GM19395 (cell line): ENCODE results near the gene SULT1A1.
"Not testable (repeated sequence)": the region's sequence is repeated elsewhere in the genome, so short reads cannot be mapped to it uniquely, and the experiment has no call there.

Experiments
- ATAC-seq: cut with Tn5 transposase; IDR thresholded peaks from one replicate; pipeline ENCODE4 v1.9.1; 2021; ENCODE audit warnings: mild to moderate bottlenecking, moderate library complexity; ENCODE audit not compliant: unreplicated experiment

The SULT1A1 gene

GRCh38 chr16:28592511-28592910, 17.3 kb downstream of the SULT1A1 start:
- no peak for ATAC-seq

GRCh38 chr16:28591355-28591754, 18.5 kb downstream of the SULT1A1 start:
- no peak for ATAC-seq

DNA sequence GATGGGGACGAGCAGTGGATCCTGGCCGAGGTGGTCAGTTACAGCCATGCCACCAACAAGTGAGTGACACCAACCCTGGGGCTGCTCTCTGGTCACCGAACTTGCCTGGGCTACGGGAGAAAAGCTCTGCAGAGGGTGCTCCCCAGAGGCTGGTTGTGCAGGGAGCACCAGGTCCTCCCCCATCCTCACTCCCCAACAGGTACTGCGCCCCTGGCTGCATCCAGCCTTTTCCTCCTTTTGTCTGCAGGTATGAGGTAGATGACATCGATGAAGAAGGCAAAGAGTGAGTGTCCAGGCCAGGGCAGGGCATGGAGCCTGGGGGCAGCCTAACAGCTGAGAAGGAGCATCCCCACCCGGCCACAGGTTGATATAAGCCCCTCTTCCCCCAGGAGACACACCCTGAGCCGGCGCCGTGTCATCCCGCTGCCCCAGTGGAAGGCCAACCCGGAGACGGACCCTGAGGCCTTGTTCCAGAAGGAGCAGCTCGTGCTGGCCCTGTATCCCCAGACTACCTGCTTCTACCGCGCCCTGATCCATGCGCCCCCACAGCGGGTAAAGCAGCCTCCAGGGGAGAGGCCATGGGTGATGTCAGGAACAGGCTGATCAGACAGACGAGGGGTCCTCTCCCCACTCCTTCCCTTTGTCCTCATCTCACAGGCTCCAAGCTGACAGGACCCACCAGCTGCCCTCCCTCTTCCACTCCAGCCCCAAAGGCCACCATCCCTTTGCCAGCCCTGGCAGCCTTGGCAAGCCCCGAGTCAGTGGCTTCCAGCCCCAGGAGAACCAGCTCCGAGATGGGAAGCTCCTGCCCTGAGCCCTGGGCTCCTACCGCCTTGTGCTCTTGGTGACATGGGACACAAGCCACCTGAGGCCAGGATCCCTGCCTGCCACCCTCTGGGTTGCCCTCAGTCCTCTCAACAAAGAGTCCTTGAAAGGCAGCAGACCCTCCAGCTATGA, 19.2 kb downstream of the SULT1A1 start:
- ATAC-seq, result no peak

GRCh38 chr16:28589930-28590329, 19.9 kb downstream of the SULT1A1 start:
- ATAC-seq, result no peak

DNA sequence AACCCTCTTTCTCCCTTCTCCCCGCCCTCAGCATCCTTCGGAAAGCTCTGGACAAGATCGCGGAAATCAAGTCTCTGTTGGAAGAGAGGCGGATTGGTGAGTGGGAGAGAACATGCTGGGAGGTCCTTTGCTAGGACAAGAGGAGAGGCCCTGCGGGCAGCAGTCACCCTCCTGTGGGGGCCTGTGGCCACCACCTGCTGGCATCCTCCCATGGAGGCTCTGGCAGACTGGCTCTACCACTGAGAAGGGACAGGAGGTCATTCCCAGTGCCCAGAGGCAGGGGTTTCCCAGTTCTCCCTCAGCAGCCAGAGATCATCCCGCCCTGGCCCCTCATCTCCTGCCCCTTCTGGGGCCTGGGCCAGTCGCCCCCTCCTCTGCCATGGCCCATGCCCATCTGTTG, 20.8 kb downstream of the SULT1A1 start:
- ATAC-seq, result no peak

DNA sequence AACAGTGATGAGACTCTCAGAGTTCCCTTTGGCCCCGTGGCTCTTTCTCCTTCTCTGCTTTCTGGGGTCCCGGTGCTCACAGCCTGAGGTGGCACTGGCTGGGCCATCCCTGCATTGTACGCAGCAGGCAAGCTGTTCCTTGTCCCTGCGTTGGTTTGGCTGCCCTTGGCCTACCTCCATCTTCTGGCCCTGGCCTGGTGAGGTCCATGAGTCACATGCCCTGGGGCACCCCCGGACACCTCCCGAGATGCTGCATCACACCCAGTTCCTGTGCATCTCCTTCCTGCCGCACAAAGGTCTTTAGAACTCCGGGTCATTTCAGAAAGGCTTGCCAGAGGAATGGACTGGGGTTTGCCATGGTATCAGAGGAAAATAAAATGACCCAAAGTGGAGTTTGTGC, 22.5 kb downstream of the SULT1A1 start:
- no peak for ATAC-seq

DNA sequence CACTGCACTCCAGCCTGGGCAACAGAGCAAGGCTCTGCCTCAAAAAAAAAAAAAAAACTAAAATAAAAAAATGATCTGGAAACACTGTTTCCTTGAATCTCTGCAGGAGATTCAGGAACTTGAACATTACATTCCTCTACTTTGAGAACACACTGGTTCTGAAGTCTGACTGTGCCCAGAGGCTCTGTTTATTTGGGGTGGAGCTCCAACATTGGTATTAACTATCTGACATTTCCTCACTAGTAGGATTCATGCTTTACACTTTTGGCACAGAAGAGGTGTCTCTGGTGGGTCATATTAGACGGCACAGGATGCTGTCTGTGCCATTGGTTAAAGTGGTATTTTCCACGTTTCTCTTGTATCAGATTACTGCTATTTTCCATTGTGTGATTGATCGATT, 23.4 kb downstream of the SULT1A1 start:
- ATAC-seq, result no peak

GRCh38 chr16:28585674-28586073, 24.2 kb downstream of the SULT1A1 start:
- ATAC-seq, result no peak

GRCh38 chr16:28580726-28581315, 29.0 kb downstream of the SULT1A1 start:
- no peak for ATAC-seq

- ATAC-seq, result no peak
Measured at GRCh38 chr16:28575446-28576109, 34.3 kb downstream of the SULT1A1 start.

- ATAC-seq, result no peak
Measured at GRCh38 chr16:28574925-28575324, 34.9 kb downstream of the SULT1A1 start.

GRCh38 chr16:28573738-28574718, 35.8 kb downstream of the SULT1A1 start:
- ATAC-seq, result no peak

DNA sequence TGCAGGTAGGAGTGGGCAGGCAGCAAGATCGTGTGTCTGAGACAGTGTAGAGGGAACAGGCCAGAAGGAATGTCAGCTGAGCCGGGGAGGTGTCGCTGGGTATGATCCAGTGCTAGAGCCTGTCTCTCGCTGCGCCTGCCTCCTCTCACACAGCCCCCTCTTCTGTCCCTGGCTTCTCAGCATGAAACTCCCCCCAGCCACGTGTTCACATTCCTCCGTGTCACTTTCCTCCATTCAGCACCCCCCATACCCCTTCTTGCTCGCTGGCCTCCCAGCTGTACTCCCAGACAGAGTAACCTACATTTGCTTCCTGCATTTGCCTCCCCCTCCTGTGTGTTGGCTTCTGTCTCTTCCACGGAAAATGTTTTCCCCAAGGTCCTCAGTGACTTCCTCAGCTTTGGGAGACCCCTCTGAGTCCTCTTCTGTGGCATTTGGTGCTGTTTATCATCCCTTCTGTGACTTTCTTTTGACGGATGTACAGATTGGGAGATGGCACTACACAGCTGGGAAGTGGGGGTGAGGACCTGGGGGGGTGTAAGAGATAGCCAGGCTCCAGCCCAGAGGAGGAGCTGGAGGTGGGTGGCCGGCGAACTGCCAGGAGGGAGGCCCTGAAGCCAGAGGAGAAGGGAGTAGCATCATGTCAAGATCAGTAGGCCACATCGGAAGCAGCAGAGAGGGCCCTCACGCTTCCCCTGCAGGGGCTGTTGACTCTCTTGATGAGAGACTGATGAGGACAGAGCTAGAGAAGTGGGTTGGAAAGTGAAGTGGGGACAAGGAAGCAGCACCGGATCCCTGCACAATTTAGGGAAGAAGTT, 36.9 kb downstream of the SULT1A1 start:
- no peak for ATAC-seq

DNA sequence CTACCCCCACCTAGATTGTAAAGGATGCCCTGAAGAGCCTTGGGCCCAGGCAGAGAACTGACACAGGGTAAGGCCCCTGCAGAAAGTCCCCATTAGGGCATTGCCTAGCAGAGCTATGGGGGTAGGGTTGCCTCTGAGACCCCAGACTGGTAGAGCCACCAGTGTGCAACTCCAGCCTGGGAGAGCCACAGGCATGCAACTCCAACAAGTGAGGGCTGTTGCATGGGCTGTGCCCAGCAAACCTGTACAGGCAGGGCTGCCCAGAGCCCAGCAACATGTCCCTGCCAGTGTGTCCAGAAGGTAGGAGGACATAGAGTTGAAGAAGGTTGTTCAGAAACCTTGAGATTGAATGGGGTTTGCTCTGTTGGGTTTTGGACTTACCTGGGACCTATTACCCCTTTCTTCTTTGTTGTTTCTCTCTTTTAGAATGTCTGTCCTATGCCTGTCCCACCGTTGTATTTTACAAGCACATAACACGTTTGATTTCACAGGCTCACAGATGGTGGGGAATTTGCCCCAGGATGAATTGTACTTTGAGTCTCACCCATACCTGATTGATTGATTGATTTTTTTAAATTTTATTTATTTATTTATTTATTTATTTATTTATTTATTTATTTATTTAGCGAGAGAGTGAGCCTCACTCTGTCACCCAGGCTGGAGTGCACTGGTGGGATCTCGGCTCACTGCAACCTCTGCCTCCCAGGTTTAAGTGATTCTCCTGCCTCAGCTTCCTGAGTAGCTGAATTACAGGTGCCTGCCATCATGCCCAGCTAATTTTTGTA, 39.7 kb downstream of the SULT1A1 start:
- ATAC-seq, result no peak

GRCh38 chr16:28569021-28569420, 40.8 kb downstream of the SULT1A1 start:
- no peak for ATAC-seq

DNA sequence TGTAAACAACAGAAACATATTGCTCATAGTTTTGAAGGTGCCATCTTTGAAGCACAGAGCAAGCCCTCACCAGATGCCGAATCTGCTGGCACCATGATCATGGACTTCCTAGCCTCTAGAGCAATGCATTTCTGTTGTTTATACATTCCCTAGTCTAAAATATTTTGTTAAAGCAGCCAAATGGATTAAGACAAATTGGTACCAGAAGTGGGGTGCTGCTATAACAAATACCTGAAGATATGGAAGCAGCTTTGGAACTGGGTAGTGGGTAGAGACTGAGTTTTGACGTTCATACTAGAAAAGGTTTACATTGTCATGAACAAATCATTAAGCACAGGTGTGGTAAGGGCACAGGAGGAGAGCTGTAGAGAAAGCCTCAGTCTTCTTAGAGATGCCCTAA, 42.6 kb downstream of the SULT1A1 start:
- no peak for ATAC-seq

- ATAC-seq, result not testable (repeated sequence)
Measured at GRCh38 chr16:28566233-28566925, 43.5 kb downstream of the SULT1A1 start.

GRCh38 chr16:28563218-28563617, 46.6 kb downstream of the SULT1A1 start:
- no peak for ATAC-seq
